HG02763 (cell line): ENCODE results near the gene FBXL14.

Experiments used
- ATAC-seq: cut with Tn5 transposase; IDR thresholded peaks from one replicate; pipeline ENCODE4 v1.9.1; 2021; ENCODE audit warnings: mild to moderate bottlenecking, moderate library complexity; ENCODE audit not compliant: unreplicated experiment

FBXL14 gene

GRCh38 chr12:1517734-1518525, 76.5 kb downstream of the FBXL14 start:
- ATAC-seq = no peak

DNA sequence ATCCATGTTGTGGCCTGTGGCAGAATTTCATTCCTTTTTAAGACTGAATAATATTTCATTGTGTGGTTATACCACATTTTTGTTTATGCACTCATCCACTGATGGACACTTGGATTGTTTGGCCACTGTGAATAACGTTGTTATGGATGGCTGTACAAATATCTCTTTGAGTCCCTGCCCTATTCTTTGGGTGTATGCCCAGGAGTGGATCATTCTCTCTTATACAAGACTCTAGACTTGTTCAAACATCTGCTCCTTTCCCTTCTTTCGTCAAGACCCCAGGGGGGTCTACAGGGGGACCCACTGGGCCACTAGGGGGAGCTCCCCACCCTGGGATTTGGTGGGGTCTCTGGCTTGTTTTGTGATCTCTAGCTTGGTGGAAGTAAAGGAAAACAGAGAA, 77.4 kb downstream of the FBXL14 start:
- no peak for ATAC-seq
